H1 (cell line): ENCODE measurements around the gene C2CD4C. TPM values are rescaled to one million over a fixed set of nuclear protein-coding genes. Genes with fewer than 3 reads are reported as not detected.

ENCODE experiments used
- EGR1 ChIP-seq: IDR thresholded peaks from 2 replicates; pipeline ENCODE4 v1.6.1; 2011; ENCODE audit warnings: low read depth, low read length, borderline replicate concordance
- GTF2F1 ChIP-seq: IDR thresholded peaks from 2 replicates; pipeline ENCODE4 v1.6.1; 2012; ENCODE audit warnings: low read depth, low read length, improper control_type of control experiment, borderline replicate concordance
- KDM1A ChIP-seq: fragments of 200-600, 300-600 bp; sonication (generic); IDR thresholded peaks from 2 replicates; pipeline ENCODE4 v1.7.1; 2016; ENCODE audit warnings: mild to moderate bottlenecking, low read length, borderline replicate concordance
- KDM4A ChIP-seq: IDR thresholded peaks from one replicate; pipeline ENCODE4 v1.7.1; 2012; ENCODE audit warnings: low read depth, mild to moderate bottlenecking, moderate library complexity, low read length, inconsistent platforms; ENCODE audit not compliant: severe bottlenecking
- polyA plus RNA-seq, 7 experiments: library from polyadenylated mRNA; depleted of rRNA in 3 of 7; stranded (reverse) in 5 of 7; unstranded in 2 of 7; fragments of >200 nt in 5 of 7; fragments of 200-250 nt in 2 of 7; gene quantifications; 1 replicate in 5 of 7; 2 replicates in 1 of 7; 4 replicates in 1 of 7; pipeline versions ENCODE4 v1.2.1 to v1.2.3, GENCODE V29; 2011 to 2013; ENCODE audit warnings: missing spikeins in 2 of 7, mixed read lengths in 2 of 7
- total RNA-seq: library from RNA; stranded (reverse); fragmentation: NEBNext Ultra II Directional; extraction: Animal tissue kit (Norgen Biotek cat#: 25700); gene quantifications from 2 replicates; pipeline ENCODE4 v1.2.1, GENCODE V29; 2021
- TF ChIP-seq, protein P1 (sequence below): fragments of 300-600 bp; sonication (generic); IDR thresholded peaks from 2 replicates; pipeline ENCODE4 v1.7.1; 2012; ENCODE audit warnings: low read length, moderate library complexity, mild to moderate bottlenecking, inconsistent platforms; ENCODE audit not compliant: insufficient replicate concordance

Gene C2CD4C
- total and polyA plus RNA-seq, 2 of the 8 experiments (the other 6 are each of a cell fraction or from before 2014, with no cell fraction given), result 3.8 to 6.3 TPM

DNA sequence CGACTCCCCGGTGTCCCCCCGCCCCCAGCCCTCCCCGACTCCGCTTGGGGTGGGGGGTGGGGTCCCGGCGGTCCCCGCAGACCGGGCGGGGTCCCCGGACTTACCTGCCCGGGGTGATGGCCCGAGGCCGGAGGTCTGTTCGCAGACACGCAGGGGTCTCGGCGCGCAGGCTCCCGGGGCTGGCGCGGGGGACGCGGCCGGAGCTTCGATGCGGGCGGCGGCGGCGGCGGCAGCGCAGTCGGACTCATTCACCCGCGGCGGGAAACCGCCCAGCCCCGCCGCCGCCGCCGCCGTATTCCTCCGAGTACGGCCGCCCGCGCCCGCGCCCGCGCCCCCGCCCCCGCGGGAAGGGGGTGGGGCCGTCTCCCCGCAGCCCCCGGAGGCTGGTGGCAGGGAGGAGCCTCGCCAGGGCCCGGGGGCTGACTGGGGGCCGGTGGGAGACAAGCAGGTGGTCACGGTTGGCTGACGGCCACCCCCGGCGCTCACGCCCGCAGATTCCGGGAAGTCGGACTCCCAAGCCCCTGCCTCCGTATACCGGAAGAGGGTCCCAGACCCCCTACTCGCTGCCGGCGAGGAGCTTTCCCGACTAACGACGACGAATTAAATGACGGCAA, at the start of gene C2CD4C (continued):
- TF ChIP-seq, protein P1, sequence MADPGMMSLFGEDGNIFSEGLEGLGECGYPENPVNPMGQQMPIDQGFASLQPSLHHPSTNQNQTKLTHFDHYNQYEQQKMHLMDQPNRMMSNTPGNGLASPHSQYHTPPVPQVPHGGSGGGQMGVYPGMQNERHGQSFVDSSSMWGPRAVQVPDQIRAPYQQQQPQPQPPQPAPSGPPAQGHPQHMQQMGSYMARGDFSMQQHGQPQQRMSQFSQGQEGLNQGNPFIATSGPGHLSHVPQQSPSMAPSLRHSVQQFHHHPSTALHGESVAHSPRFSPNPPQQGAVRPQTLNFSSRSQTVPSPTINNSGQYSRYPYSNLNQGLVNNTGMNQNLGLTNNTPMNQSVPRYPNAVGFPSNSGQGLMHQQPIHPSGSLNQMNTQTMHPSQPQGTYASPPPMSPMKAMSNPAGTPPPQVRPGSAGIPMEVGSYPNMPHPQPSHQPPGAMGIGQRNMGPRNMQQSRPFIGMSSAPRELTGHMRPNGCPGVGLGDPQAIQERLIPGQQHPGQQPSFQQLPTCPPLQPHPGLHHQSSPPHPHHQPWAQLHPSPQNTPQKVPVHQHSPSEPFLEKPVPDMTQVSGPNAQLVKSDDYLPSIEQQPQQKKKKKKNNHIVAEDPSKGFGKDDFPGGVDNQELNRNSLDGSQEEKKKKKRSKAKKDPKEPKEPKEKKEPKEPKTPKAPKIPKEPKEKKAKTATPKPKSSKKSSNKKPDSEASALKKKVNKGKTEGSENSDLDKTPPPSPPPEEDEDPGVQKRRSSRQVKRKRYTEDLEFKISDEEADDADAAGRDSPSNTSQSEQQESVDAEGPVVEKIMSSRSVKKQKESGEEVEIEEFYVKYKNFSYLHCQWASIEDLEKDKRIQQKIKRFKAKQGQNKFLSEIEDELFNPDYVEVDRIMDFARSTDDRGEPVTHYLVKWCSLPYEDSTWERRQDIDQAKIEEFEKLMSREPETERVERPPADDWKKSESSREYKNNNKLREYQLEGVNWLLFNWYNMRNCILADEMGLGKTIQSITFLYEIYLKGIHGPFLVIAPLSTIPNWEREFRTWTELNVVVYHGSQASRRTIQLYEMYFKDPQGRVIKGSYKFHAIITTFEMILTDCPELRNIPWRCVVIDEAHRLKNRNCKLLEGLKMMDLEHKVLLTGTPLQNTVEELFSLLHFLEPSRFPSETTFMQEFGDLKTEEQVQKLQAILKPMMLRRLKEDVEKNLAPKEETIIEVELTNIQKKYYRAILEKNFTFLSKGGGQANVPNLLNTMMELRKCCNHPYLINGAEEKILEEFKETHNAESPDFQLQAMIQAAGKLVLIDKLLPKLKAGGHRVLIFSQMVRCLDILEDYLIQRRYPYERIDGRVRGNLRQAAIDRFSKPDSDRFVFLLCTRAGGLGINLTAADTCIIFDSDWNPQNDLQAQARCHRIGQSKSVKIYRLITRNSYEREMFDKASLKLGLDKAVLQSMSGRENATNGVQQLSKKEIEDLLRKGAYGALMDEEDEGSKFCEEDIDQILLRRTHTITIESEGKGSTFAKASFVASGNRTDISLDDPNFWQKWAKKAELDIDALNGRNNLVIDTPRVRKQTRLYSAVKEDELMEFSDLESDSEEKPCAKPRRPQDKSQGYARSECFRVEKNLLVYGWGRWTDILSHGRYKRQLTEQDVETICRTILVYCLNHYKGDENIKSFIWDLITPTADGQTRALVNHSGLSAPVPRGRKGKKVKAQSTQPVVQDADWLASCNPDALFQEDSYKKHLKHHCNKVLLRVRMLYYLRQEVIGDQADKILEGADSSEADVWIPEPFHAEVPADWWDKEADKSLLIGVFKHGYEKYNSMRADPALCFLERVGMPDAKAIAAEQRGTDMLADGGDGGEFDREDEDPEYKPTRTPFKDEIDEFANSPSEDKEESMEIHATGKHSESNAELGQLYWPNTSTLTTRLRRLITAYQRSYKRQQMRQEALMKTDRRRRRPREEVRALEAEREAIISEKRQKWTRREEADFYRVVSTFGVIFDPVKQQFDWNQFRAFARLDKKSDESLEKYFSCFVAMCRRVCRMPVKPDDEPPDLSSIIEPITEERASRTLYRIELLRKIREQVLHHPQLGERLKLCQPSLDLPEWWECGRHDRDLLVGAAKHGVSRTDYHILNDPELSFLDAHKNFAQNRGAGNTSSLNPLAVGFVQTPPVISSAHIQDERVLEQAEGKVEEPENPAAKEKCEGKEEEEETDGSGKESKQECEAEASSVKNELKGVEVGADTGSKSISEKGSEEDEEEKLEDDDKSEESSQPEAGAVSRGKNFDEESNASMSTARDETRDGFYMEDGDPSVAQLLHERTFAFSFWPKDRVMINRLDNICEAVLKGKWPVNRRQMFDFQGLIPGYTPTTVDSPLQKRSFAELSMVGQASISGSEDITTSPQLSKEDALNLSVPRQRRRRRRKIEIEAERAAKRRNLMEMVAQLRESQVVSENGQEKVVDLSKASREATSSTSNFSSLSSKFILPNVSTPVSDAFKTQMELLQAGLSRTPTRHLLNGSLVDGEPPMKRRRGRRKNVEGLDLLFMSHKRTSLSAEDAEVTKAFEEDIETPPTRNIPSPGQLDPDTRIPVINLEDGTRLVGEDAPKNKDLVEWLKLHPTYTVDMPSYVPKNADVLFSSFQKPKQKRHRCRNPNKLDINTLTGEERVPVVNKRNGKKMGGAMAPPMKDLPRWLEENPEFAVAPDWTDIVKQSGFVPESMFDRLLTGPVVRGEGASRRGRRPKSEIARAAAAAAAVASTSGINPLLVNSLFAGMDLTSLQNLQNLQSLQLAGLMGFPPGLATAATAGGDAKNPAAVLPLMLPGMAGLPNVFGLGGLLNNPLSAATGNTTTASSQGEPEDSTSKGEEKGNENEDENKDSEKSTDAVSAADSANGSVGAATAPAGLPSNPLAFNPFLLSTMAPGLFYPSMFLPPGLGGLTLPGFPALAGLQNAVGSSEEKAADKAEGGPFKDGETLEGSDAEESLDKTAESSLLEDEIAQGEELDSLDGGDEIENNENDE, result peak; percentile 99
- TF ChIP-seq GTF2F1 (no peak), KDM1A (no peak), EGR1 (peak; percentile 49; the same call in 1 of the 2 replicates), KDM4A (peak; percentile 82)
